ENCODE data around the gene C8A. TPM values are rescaled to one million over a fixed set of nuclear protein-coding genes. Genes with fewer than 3 reads are reported as not detected.

C8A gene
- total and polyA plus RNA-seq, 12 donors, result 0.09 TPM; not detected in 11

DNA sequence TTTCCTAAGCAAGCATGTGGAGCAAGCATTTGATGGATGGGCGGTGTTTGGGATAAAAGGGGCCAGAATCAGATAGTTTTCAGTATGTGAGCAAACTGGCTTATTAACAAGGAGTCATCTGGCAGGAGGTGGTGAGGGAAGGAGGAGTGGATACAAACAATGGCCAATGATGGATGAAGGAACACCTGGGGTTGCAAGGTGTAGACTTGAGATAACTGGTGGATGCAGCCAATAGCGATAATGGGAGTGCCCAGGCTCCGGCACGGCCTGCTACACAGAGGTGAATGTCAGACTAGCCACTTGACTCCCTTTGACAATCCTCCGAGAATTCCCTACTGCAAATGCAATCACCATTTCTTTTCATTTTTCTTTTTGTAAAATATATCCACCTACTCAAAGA lies 69.5 kb downstream of the C8A start:
- no peak for DNase-seq
- intact Hi-C loops (cut with DNase I), result no loop called here

DNA sequence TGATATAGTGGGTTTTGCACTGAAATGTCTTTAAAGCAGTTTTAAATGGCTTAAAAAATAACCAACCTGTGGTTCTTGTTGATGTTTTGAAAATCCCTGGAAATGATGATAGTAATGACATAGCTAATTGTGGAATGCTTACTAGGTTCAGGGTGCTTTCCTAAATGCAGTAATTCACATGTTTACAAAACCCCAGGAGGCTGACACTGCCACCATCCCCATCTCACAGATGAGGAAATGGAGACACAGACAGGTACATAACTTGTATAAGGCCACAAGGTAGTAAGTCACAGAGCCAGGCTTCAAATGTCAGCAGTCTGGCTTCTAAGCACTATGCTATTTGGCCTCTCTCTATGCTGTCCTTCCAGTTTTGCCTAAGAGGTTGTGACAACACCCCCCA lies 70.6 kb downstream of the C8A start:
- Histone ChIP-seq H3K9me3 (no peaks in the 10 kb centered on the region), H3K4me3 (no peak overlapping the region), H3K27me3 (no peaks in the 10 kb centered on the region), H3K36me3 (no peaks in the 10 kb centered on the region), H3K4me1 (no peaks in the 10 kb centered on the region), H3K27ac (no peak overlapping the region)
- intact Hi-C loops (cut with DNase I), result no loop called here
- no peak for DNase-seq
- TF ChIP-seq, protein P1, sequence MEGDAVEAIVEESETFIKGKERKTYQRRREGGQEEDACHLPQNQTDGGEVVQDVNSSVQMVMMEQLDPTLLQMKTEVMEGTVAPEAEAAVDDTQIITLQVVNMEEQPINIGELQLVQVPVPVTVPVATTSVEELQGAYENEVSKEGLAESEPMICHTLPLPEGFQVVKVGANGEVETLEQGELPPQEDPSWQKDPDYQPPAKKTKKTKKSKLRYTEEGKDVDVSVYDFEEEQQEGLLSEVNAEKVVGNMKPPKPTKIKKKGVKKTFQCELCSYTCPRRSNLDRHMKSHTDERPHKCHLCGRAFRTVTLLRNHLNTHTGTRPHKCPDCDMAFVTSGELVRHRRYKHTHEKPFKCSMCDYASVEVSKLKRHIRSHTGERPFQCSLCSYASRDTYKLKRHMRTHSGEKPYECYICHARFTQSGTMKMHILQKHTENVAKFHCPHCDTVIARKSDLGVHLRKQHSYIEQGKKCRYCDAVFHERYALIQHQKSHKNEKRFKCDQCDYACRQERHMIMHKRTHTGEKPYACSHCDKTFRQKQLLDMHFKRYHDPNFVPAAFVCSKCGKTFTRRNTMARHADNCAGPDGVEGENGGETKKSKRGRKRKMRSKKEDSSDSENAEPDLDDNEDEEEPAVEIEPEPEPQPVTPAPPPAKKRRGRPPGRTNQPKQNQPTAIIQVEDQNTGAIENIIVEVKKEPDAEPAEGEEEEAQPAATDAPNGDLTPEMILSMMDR (IDR thresholded peaks at IDR 0.05), result no peak
- ATAC-seq, result no peak

More for the DNA sequence above, 69.5 kb downstream of the C8A start:
- Histone ChIP-seq H3K4me3 (no peak overlapping the region), H3K9me3 (no peaks in the 10 kb centered on the region), H3K27ac (no peak overlapping the region), H3K36me3 (no peaks in the 10 kb centered on the region), H3K27me3 (no peaks in the 10 kb centered on the region), H3K4me1 (no peaks in the 10 kb centered on the region)
- ATAC-seq, result no peak
- TF ChIP-seq, protein P1 (IDR thresholded peaks at IDR 0.05), result no peak
- whole genome bisulfite sequencing, 2 donors, result 91% methylated on average over 5 of the region's 5 CpGs

DNA sequence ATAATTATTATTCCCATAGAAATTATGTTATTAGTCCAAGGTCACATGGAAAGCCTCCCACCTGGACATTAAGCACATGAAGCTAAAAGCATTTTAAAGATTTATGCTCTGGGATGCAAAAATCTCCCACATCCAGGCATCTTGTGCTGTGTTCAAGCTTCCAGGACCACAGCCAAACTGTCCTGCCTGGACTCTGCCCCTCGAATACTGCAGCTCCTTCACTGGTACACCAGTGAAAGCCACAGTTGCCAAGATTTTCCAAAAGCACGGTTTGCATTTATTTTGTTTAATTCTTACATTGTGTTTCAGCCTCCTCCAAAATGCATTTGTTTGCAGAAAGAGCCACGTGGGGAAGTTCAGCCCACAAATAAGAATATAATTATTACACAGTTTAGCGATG lies 72.6 kb downstream of the C8A start:
- Histone ChIP-seq H3K4me1 (no peaks in the 10 kb centered on the region), H3K9me3 (no peaks in the 10 kb centered on the region), H3K4me3 (no peak overlapping the region), H3K36me3 (no peaks in the 10 kb centered on the region), H3K27me3 (no peaks in the 10 kb centered on the region), H3K27ac (no peak overlapping the region)
- WGBS, 2 donors, result 78 to 81% methylated on average over 4 of the region's 4 CpGs
- TF ChIP-seq, protein P1 (IDR thresholded peaks at IDR 0.05), result no peak
- ATAC-seq (no peak), DNase-seq (no peak)
- intact Hi-C loops (cut with DNase I), result no loop called here

DNA sequence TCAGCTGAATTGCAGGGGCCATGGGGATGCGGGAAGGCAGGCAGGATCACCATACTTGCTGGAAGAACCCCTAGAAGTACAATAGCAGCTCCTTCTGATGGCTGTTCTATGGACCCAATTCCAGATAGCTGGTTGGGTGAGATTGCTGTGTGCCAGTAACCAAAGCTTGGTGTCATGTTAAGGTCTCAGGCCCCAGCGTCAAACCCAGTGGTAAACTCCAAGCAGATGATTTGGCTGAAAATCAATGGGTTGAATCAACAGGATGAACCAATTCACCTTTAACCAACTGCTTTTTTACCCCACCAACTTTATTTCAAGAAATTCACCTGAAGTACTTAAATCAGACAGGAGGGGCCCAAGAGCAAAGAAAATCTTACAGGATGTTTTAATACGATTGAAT lies 73.4 kb downstream of the C8A start:
- H3K27me3 ChIP-seq, result no peaks in the 10 kb centered on the region
- no peaks in the 10 kb centered on the region for H3K9me3 ChIP-seq
- WGBS, 2 donors, result 95 to 98% methylated on average over 3 of the region's 3 CpGs
- DNase-seq (no peak), ATAC-seq (no peak)
- H3K4me3 ChIP-seq, result no peak overlapping the region
- no peaks in the 10 kb centered on the region for H3K36me3 ChIP-seq
- H3K27ac ChIP-seq, result no peak overlapping the region
- no peaks in the 10 kb centered on the region for H3K4me1 ChIP-seq
- intact Hi-C loops (cut with DNase I), result no loop called here
- TF ChIP-seq, protein P1 (IDR thresholded peaks at IDR 0.05), result no peak

DNA sequence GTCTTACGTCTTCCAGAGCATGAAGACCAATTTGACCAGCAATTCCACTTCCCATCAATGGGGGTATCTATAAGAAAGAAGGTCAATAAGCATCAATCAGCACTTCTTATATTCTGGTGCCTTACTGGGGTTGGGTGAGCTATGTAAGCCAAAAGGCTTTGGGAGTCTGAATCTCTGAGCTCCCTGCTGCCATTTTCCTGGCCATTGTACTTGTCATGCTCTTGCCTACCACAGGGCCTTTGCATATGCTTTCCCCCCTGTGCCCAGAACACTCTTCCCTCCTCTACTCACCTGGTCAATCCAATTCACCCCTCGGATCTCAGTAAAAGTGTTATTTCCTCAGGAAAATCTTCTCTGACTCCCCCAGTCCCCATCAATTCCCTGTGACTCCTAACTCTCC lies 74.9 kb downstream of the C8A start:
- 81 to 82% methylated on average over 2 of the region's 2 CpGs for WGBS, 2 donors
- H3K4me1 ChIP-seq, result no peaks in the 10 kb centered on the region
- H3K4me3 ChIP-seq, result no peak overlapping the region
- intact Hi-C loops (cut with DNase I), result no loop called here
- ATAC-seq, result no peak
- DNase-seq, result no peak
- H3K9me3 ChIP-seq, result no peaks in the 10 kb centered on the region
- H3K27ac ChIP-seq, result no peak overlapping the region
- no peaks in the 10 kb centered on the region for H3K27me3 ChIP-seq
- no peaks in the 10 kb centered on the region for H3K36me3 ChIP-seq
- TF ChIP-seq, protein P1 (IDR thresholded peaks at IDR 0.05), result no peak

Data from heart right ventricle (tissue), 16 donors.